ENCODE measurements around the gene MRM1.

Gene MRM1

GRCh38 chr17:36601303-36602029, at the start of gene MRM1:
Gene MRM1, plus strand, starts transcription at chr17:36601583. Its CDS starts 228 bp downstream, at chr17:36601811.
- peak; percentile 92 for DNase-seq (ENCODE audit: low spot score)

GRCh38 chr17:36553459-36553858, 47.9 kb upstream of the MRM1 start:
- no peak for DNase-seq (ENCODE audit: low spot score)

- DNase-seq (ENCODE audit: low spot score), result no peak
Observed at GRCh38 chr17:36566081-36566480, 35.3 kb upstream of the MRM1 start.

- DNase-seq (ENCODE audit: low spot score), result no peak
Observed at GRCh38 chr17:36575028-36575427, 26.4 kb upstream of the MRM1 start.

GRCh38 chr17:36576793-36577192, 24.6 kb upstream of the MRM1 start:
- DNase-seq (ENCODE audit: low spot score), result no peak

GRCh38 chr17:36578671-36579070, 22.7 kb upstream of the MRM1 start:
- DNase-seq (ENCODE audit: low spot score), result no peak

GRCh38 chr17:36583787-36584186, 17.6 kb upstream of the MRM1 start:
- DNase-seq (ENCODE audit: low spot score), result no peak

GRCh38 chr17:36586138-36586537, 15.2 kb upstream of the MRM1 start:
- DNase-seq (ENCODE audit: low spot score), result no peak

- DNase-seq (ENCODE audit: low spot score), result no peak
Observed at GRCh38 chr17:36590082-36590481, 11.3 kb upstream of the MRM1 start.

- DNase-seq (ENCODE audit: low spot score), result peak; percentile 91
Observed at GRCh38 chr17:36591434-36592315, 9.7 kb upstream of the MRM1 start, which contains the start of gene DHRS11. Gene DHRS11, plus strand, starts transcription at chr17:36591879. Its CDS starts 131 bp downstream, at chr17:36592010.

GRCh38 chr17:36592316-36592715, 9.1 kb upstream of the MRM1 start:
- no peak for DNase-seq (ENCODE audit: low spot score)

GRCh38 chr17:36592716-36593321, 8.6 kb upstream of the MRM1 start:
- no peak for DNase-seq (ENCODE audit: low spot score)

- DNase-seq (ENCODE audit: low spot score), result no peak
Observed at GRCh38 chr17:36593656-36594316, 7.6 kb upstream of the MRM1 start.

- DNase-seq (ENCODE audit: low spot score), result no peak
Observed at GRCh38 chr17:36594626-36595401, 6.6 kb upstream of the MRM1 start.

GRCh38 chr17:36597226-36597625, 4.2 kb upstream of the MRM1 start:
- no peak for DNase-seq (ENCODE audit: low spot score)

- no peak for DNase-seq (ENCODE audit: low spot score)
Observed at GRCh38 chr17:36597866-36598777, 3.3 kb upstream of the MRM1 start.

- no peak for DNase-seq (ENCODE audit: low spot score)
Observed at GRCh38 chr17:36598951-36599401, 2.4 kb upstream of the MRM1 start.

- no peak for DNase-seq (ENCODE audit: low spot score)
Observed at GRCh38 chr17:36599546-36600250, 1.7 kb upstream of the MRM1 start.

- DNase-seq (ENCODE audit: low spot score), result no peak
Observed at GRCh38 chr17:36600465-36600864, 918 bp upstream of the MRM1 start.

GRCh38 chr17:36600936-36601302, 464 bp upstream of the MRM1 start:
- DNase-seq (ENCODE audit: low spot score), result no peak
